IMR-90 (cell line): ENCODE data around the gene TRMT2A. TPM values are rescaled to one million over a fixed set of nuclear protein-coding genes. Genes with fewer than 3 reads are reported as not detected.

Source experiments
- ATAC-seq: fragments of 200-7000 bp; cut with Tn5 transposase; 2 replicates; pipeline ENCODE4 v1.9.1; 2020; ENCODE audit warnings: low read depth, mild to moderate bottlenecking, moderate library complexity
- Bru-seq: library from RNA; stranded (reverse); fragments of 400-500 nt; gene quantifications from one replicate; lab custom pipeline; 2021; lab: Mats Ljungman, UMichigan
- BruChase-seq, 2 experiments: library from RNA; stranded (reverse); fragments of 400-500 nt; gene quantifications; one replicate each; lab custom pipeline; 2021; lab: Mats Ljungman, UMichigan
- BruUV-seq: library from RNA; stranded (reverse); fragments of 400-500 nt; replicated peaks from 2 replicates; lab custom pipeline; 2021; lab: Mats Ljungman, UMichigan
- CTCF ChIA-PET: fragments of 300-600 bp; formaldehyde crosslinking; extraction: SDS; loops from one replicate; lab custom pipeline; 2021; ENCODE audit warnings: antibody characterized with exemption; lab: Yijun Ruan, JAX
- POLR2A ChIA-PET: fragments of 300-600 bp; sonication (Branson Sonifier 250); formaldehyde crosslinking; loops from one replicate; lab custom pipeline; 2022; ENCODE audit warnings: antibody characterized with exemption; ENCODE audit not compliant: unreplicated experiment; lab: Charles Lee
- DNase-seq: peaks from one replicate; pipeline ENCODE4 v3.0.0; 2013
- H2AFZ ChIP-seq: replicated peaks from 2 replicates; pipeline ENCODE3; 2013; ENCODE audit warnings: low read length, mild to moderate bottlenecking; ENCODE audit not compliant: poor library complexity
- H2AK5ac ChIP-seq: 2 replicates; pipeline ENCODE4 v1.6.1; 2013; ENCODE audit warnings: low read depth, low read length, inconsistent platforms
- H2AK9ac ChIP-seq: replicated peaks from 2 replicates; pipeline ENCODE3; 2013; ENCODE audit warnings: mild to moderate bottlenecking, low read depth, low read length, moderate library complexity; ENCODE audit not compliant: poor library complexity
- H2BK120ac ChIP-seq: 2 replicates; pipeline ENCODE4 v1.6.1; 2013; ENCODE audit warnings: low read depth, low read length, inconsistent platforms
- H2BK15ac ChIP-seq: 3 replicates; pipeline ENCODE4 v1.6.1; 2013; ENCODE audit warnings: low read depth, low read length, inconsistent platforms
- H2BK20ac ChIP-seq: 2 replicates; pipeline ENCODE4 v1.6.1; 2013; ENCODE audit warnings: low read depth, mild to moderate bottlenecking, inconsistent platforms, low read length, moderate library complexity
- H2BK5ac ChIP-seq: 2 replicates; pipeline ENCODE4 v1.6.1; 2013; ENCODE audit warnings: mild to moderate bottlenecking, low read depth, low read length, inconsistent platforms; ENCODE audit not compliant: poor library complexity, severe bottlenecking
- H3K14ac ChIP-seq: replicated peaks from 2 replicates; pipeline ENCODE4 v1.6.1; 2013; ENCODE audit warnings: low read depth, low read length, inconsistent platforms
- H3K18ac ChIP-seq: 2 replicates; pipeline ENCODE4 v1.6.1; 2013; ENCODE audit warnings: low read depth, low read length, control low read depth
- H3K23ac ChIP-seq: 2 replicates; pipeline ENCODE4 v1.6.1; 2013; ENCODE audit warnings: low read depth, low read length, inconsistent platforms
- H3K27ac ChIP-seq: 2 replicates; pipeline ENCODE4 v1.5.1; 2013; ENCODE audit warnings: mild to moderate bottlenecking, control low read depth, low read length; ENCODE audit not compliant: insufficient read depth
- H3K27me3 ChIP-seq: 2 replicates; pipeline ENCODE4 v1.6.1; 2013; ENCODE audit warnings: low read length; ENCODE audit not compliant: control insufficient read depth, insufficient read depth
- H3K36me3 ChIP-seq: 2 replicates; pipeline ENCODE4 v1.6.1; 2013; ENCODE audit warnings: low read length, mixed read lengths; ENCODE audit not compliant: control insufficient read depth, insufficient read depth
- H3K4ac ChIP-seq: 2 replicates; pipeline ENCODE4 v1.6.1; 2013; ENCODE audit warnings: low read depth, low read length, inconsistent platforms
- H3K4me1 ChIP-seq: 2 replicates; pipeline ENCODE4 v1.6.1; 2013; ENCODE audit warnings: low read length, mixed read lengths; ENCODE audit not compliant: control insufficient read depth, insufficient read depth
- H3K4me2 ChIP-seq: 2 replicates; pipeline ENCODE4 v1.6.1; 2013; ENCODE audit warnings: low read depth, mild to moderate bottlenecking, control low read depth, low read length, moderate library complexity
- H3K4me3 ChIP-seq: 2 replicates; pipeline ENCODE4 v1.5.1; 2013; ENCODE audit warnings: low read depth, mild to moderate bottlenecking, control low read depth, low read length, moderate library complexity; ENCODE audit not compliant: insufficient read depth
- H3K56ac ChIP-seq: 2 replicates; pipeline ENCODE4 v1.6.1; 2013; ENCODE audit warnings: low read length, inconsistent platforms; ENCODE audit not compliant: insufficient read depth; ENCODE audit errors: extremely low read depth
- H3K79me1 ChIP-seq, 2 experiments: 2 replicates each; pipeline ENCODE4 v1.6.1; 2013; ENCODE audit warnings: low read length in 2 of 2, inconsistent platforms in 1 of 2, low read depth in 1 of 2
- H3K9ac ChIP-seq: 2 replicates; pipeline ENCODE4 v1.6.1; 2013; ENCODE audit warnings: low read depth, low read length, control low read depth
- H3K9me1 ChIP-seq: 2 replicates; pipeline ENCODE4 v1.6.1; 2013; ENCODE audit warnings: low read length, inconsistent platforms; ENCODE audit not compliant: insufficient read depth
- H3K9me3 ChIP-seq: 2 replicates; pipeline ENCODE4 v1.6.1; 2013; ENCODE audit warnings: low read length; ENCODE audit not compliant: control insufficient read depth, insufficient read depth
- H4K20me1 ChIP-seq: 2 replicates; pipeline ENCODE4 v1.6.1; 2013; ENCODE audit warnings: low read length, inconsistent platforms; ENCODE audit not compliant: insufficient read depth
- H4K5ac ChIP-seq: 2 replicates; pipeline ENCODE4 v1.6.1; 2013; ENCODE audit warnings: mild to moderate bottlenecking, low read depth, low read length, control low read depth
- H4K8ac ChIP-seq, 2 experiments: 2 replicates each; pipeline ENCODE4 v1.6.1; 2013; ENCODE audit warnings: low read depth in 2 of 2, low read length in 2 of 2, control low read depth in 1 of 2, inconsistent platforms in 1 of 2
- H4K91ac ChIP-seq: 2 replicates; pipeline ENCODE4 v1.6.1; 2013; ENCODE audit warnings: low read depth, low read length, inconsistent platforms; ENCODE audit not compliant: insufficient read depth
- BHLHE40 ChIP-seq: fragments of 150-350 bp; IDR thresholded peaks from 2 replicates; pipeline ENCODE4 v1.6.1; 2016; ENCODE audit warnings: mild to moderate bottlenecking, low read depth, low read length
- CHD1 ChIP-seq: IDR thresholded peaks from 2 replicates; pipeline ENCODE4 v1.6.1; 2012; ENCODE audit warnings: low read depth, low read length, improper control_type of control experiment
- CTCF ChIP-seq: conservative IDR thresholded peaks from 2 replicates; pipeline ENCODE4 v1.5.1; 2012; ENCODE audit warnings: mild to moderate bottlenecking, low read depth, low read length, improper control_type of control experiment
- FOS ChIP-seq: fragments of 150-350 bp; IDR thresholded peaks from 2 replicates; pipeline ENCODE4 v1.6.1; 2016; ENCODE audit warnings: low read depth, low read length
- MAFK ChIP-seq: IDR thresholded peaks from 2 replicates; pipeline ENCODE4 v1.6.1; 2012; ENCODE audit warnings: low read depth, low read length, improper control_type of control experiment
- MAZ ChIP-seq: IDR thresholded peaks from 2 replicates; pipeline ENCODE4 v1.6.1; 2012; ENCODE audit warnings: low read depth, mild to moderate bottlenecking, low read length, improper control_type of control experiment, moderate library complexity, borderline replicate concordance
- MXI1 ChIP-seq: IDR thresholded peaks from 2 replicates; pipeline ENCODE4 v1.6.1; 2012; ENCODE audit warnings: low read depth, mild to moderate bottlenecking, low read length, moderate library complexity, borderline replicate concordance
- NFE2L2 ChIP-seq: fragments of 150-350 bp; IDR thresholded peaks from 2 replicates; pipeline ENCODE4 v1.6.1; 2016; ENCODE audit warnings: low read depth, mild to moderate bottlenecking, low read length
- POLR2A ChIP-seq: IDR thresholded peaks from 2 replicates; pipeline ENCODE4 v1.6.1; 2012; ENCODE audit warnings: mild to moderate bottlenecking, low read depth, low read length
- RAD21 ChIP-seq: IDR thresholded peaks from 2 replicates; pipeline ENCODE4 v1.6.1; 2012; ENCODE audit warnings: low read length, improper control_type of control experiment
- RCOR1 ChIP-seq: IDR thresholded peaks from 2 replicates; pipeline ENCODE4 v1.6.1; 2012; ENCODE audit warnings: mild to moderate bottlenecking, low read length, improper control_type of control experiment; ENCODE audit not compliant: insufficient replicate concordance
- USF2 ChIP-seq: fragments of 150-350 bp; IDR thresholded peaks from 2 replicates; pipeline ENCODE4 v1.6.1; 2017; ENCODE audit warnings: mild to moderate bottlenecking, antibody characterized with exemption, low read length, low read depth
- WGBS, 2 experiments: methylation state at CpG; one replicate each; pipeline versions ENCODE4 v1.1.5 to v1.1.7; 2013; ENCODE audit warnings: missing lambda C conversion rate in 2 of 2; ENCODE audit not compliant: insufficient read length in 1 of 2; ENCODE audit errors: extremely low coverage in 2 of 2; 5-methylcytosine and 5-hydroxymethylcytosine counted together
- dilution Hi-C: fragments of 300-500 bp; cut with HindIII; formaldehyde crosslinking; loops from one replicate; pipeline ENCODE4 v1.14.3; 2018; ENCODE audit warnings: low sequenced_read_pairs; ENCODE audit not compliant: unreplicated experiment
- in situ Hi-C: fragments of 300-500 bp; cut with MboI; formaldehyde crosslinking; loops from 3 replicates; pipeline ENCODE4 v1.14.3; 2019; ENCODE audit warnings: low sequenced_read_pairs, inconsistent platforms, mixed read lengths
- intact Hi-C: fragments of 100-400 bp; cut with micrococcal nuclease; formaldehyde crosslinking; loops from 2 replicates; pipeline ENCODE4 v1.10.0; 2022
- long read RNA-seq: library from polyadenylated mRNA; unstranded; transcript quantifications from one replicate; pipeline ENCODE4 v2.0.0, GENCODE V29; 2021; ENCODE audit not compliant: unreplicated experiment
- polyA plus RNA-seq, 3 experiments: library from polyadenylated mRNA; depleted of rRNA; stranded (reverse); fragments of >200 nt; gene quantifications; 2 replicates each; pipeline ENCODE4 v1.2.3, GENCODE V29; 2012; ENCODE audit warnings: low replicate concordance in 1 of 3
- total RNA-seq: library from RNA; depleted of rRNA; stranded (reverse); fragments of >200 nt; gene quantifications from 2 replicates; pipeline ENCODE4 v1.2.3, GENCODE V29; 2012; rRNA removed

The TRMT2A gene
- 12.8 and 22.0 TPM in 2 replicates for total RNA-seq
- polyA plus RNA-seq (2012; rRNA removed) = 39.1 and 46.4 TPM in 2 replicates
- 17.4 and 20.9 TPM in 2 replicates for polyA plus RNA-seq (2012; cell fraction: cytosol; rRNA removed)
- 229 and 533 TPM in 2 replicates for polyA plus RNA-seq (2012; cell fraction: nucleus; rRNA removed; ENCODE audit: low replicate concordance)
- Bru-seq, nascent RNA = percentile 50 among the genes with signal in this experiment
- percentile 54 among the genes with signal in this experiment for BruChase-seq, experiment 1, labeled RNA remaining after a 6-hour chase
- percentile 59 among the genes with signal in this experiment for BruChase-seq, experiment 2, labeled RNA remaining after a 2-hour chase
- long read RNA-seq, transcript TRMT2A-202 (13 exons, 2,928 nt) = minor isoform, 5 of 42 reads
- long read RNA-seq, transcript TRMT2A-201 (12 exons, 2,964 nt) = major isoform, 18 of 42 reads
- long read RNA-seq, partial matches to known transcripts = 4 of 42 reads
- long read RNA-seq, other reads (novel, unspliced or antisense) = 13 of 42 reads

- ATAC-seq (peak; percentile 92), DNase-seq (peak; percentile 98)
- Histone ChIP-seq H3K9me3 (no peaks in the 10 kb centered on the region), H3K9me1 (peaks cover 2% of the 10 kb centered on the region; the same call in 1 of the 2 replicates), H3K4ac (peak within 1 kb of the TSS; percentile 90), H4K8ac (peak within 1 kb of the TSS; percentile 46 to 72), H3K18ac (0 out of 2 replicates have a peak within 1 kb of the TSS, but pooled peaks have one; percentile 6), H2AK5ac (peak within 1 kb of the TSS; percentile 87), H3K56ac (peak within 1 kb of the TSS; percentile 53), H3K4me1 (peaks cover 6% of the 10 kb centered on the region), H3K27ac (peak within 1 kb of the TSS; percentile 78), H3K4me3 (peak within 1 kb of the TSS; percentile 92), H2AFZ (peak within 1 kb of the TSS; percentile 91), H2BK20ac (no peak within 1 kb of the TSS), H4K91ac (peak within 1 kb of the TSS; percentile 70), H2BK120ac (peak within 1 kb of the TSS; percentile 38; the same call in 1 of the 2 replicates), H3K27me3 (no peaks in the 10 kb centered on the region), H3K4me2 (peak within 1 kb of the TSS; percentile 91), H3K23ac (peak within 1 kb of the TSS; percentile 83), H3K79me1 (peaks cover 15 to 48% of the 10 kb centered on the region in 2 experiments), H4K20me1 (peaks cover 18% of the 10 kb centered on the region), H3K14ac (peak within 1 kb of the TSS; percentile 86), H2BK5ac (peak within 1 kb of the TSS; percentile 71), H2BK15ac (no peak within 1 kb of the TSS), H3K9ac (peak within 1 kb of the TSS; percentile 92), H2AK9ac (peak within 1 kb of the TSS; percentile 98), H3K36me3 (peaks cover 59% of the 10 kb centered on the region), H4K5ac (peak within 1 kb of the TSS; percentile 76)
- POLR2A ChIA-PET = interaction anchor here (0.6 to 1.1 kb wide), 2 partner anchors 36 to 96 kb away, joined by 3 to 5 read pairs; partner anchors contain the start of gene TANGO2
- TF ChIP-seq RCOR1 = peak; percentile 68
- peak; percentile 38; the same call in 1 of the 2 replicates for TF ChIP-seq CTCF
- TF ChIP-seq NFE2L2 = no peak
- TF ChIP-seq USF2 = peak; percentile 78
- peak; percentile 89 for TF ChIP-seq MAZ
- TF ChIP-seq CHD1 = 0 out of 2 replicates have a peak, but pooled peaks have one; percentile 36
- TF ChIP-seq MXI1 = peak; percentile 94
- TF ChIP-seq RAD21 = no peak
- peak; percentile 80; the same call in 1 of the 2 replicates for TF ChIP-seq BHLHE40
- peak; percentile 67; the same call in 1 of the 2 replicates for TF ChIP-seq POLR2A
- no peak for TF ChIP-seq MAFK
- TF ChIP-seq FOS = peak; percentile 49; the same call in 1 of the 2 replicates
- dilution Hi-C loops (no loop called here), intact Hi-C loops (no loop called here), in situ Hi-C loops (no loop called here)
- 0% methylated on average over 34 of the region's 88 CpGs; no CpG with 5 or more reads in 1 of the 2 experiments for WGBS, 2 experiments
- no TSS peak for BruUV-seq
- CTCF ChIA-PET = no interaction called here
These were observed at the start of gene TRMT2A for GRCh38 chr22:20116951-20117632. TSS of gene TRMT2A (minus strand) at chr22:20117226. CDS start at chr22:20116906, 320 bp downstream.
